ENCODE data around the gene ANKRD31.

DNA sequence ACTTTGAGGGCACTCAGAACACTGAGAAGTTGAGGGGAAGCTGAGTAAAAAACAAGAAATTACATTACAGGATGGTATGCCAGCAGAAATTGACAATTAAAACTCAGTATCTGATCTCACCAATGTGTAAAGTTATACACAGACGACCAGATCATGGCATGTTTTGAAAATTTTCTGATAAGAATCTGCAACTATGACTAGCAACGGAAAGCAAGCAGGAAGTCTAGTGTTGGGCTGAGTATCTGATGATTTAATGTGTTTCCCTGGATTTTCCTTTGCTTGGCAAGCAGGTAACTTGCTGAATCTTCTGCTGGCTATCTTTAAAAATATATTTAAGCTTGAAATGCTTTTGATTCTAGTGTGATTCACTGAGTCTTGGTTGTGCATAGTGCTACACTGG lies 179.1 kb downstream of the ANKRD31 start:
- TF ChIP-seq, protein P1, sequence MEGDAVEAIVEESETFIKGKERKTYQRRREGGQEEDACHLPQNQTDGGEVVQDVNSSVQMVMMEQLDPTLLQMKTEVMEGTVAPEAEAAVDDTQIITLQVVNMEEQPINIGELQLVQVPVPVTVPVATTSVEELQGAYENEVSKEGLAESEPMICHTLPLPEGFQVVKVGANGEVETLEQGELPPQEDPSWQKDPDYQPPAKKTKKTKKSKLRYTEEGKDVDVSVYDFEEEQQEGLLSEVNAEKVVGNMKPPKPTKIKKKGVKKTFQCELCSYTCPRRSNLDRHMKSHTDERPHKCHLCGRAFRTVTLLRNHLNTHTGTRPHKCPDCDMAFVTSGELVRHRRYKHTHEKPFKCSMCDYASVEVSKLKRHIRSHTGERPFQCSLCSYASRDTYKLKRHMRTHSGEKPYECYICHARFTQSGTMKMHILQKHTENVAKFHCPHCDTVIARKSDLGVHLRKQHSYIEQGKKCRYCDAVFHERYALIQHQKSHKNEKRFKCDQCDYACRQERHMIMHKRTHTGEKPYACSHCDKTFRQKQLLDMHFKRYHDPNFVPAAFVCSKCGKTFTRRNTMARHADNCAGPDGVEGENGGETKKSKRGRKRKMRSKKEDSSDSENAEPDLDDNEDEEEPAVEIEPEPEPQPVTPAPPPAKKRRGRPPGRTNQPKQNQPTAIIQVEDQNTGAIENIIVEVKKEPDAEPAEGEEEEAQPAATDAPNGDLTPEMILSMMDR (IDR thresholded peaks at IDR 0.05): no peak
- no peak for TF ChIP-seq POLR2A (IDR thresholded peaks at IDR 0.05)
